HL-60 (cell line): ENCODE measurements around the gene ENDOV.

Experiments used
- DNase-seq, 2 experiments: peaks; one replicate each; pipeline ENCODE4 v3.0.0-alpha.2; 2010 to 2020; ENCODE audit warnings: low read depth in 1 of 2, low spot score in 1 of 2
- H3K27ac ChIP-seq: fragments of 250-450 bp; sonication (Bioruptor Pico); replicated peaks from 2 replicates; pipeline ENCODE4 v1.5.1; 2020; ENCODE audit warnings: mild to moderate bottlenecking, moderate library complexity
- H3K27me3 ChIP-seq: fragments of 250-450 bp; sonication (Bioruptor Pico); 2 replicates; pipeline ENCODE4 v1.5.1; 2021; ENCODE audit warnings: mild to moderate bottlenecking, moderate library complexity; ENCODE audit not compliant: insufficient read depth, poor library complexity, severe bottlenecking
- H3K4me3 ChIP-seq: replicated peaks from 2 replicates; pipeline ENCODE4 v1.5.1; 2011; ENCODE audit warnings: mild to moderate bottlenecking, control low read depth, low read length; ENCODE audit not compliant: insufficient read depth
- GABPA ChIP-seq: IDR thresholded peaks from 2 replicates; pipeline ENCODE4 v1.6.1; 2012; ENCODE audit warnings: low read depth
- POLR2AphosphoS5 ChIP-seq: IDR thresholded peaks from 2 replicates; pipeline ENCODE4 v1.6.1; 2012; ENCODE audit warnings: low read depth
- SPI1 ChIP-seq: IDR thresholded peaks from 2 replicates; pipeline ENCODE4 v1.6.1; 2012; ENCODE audit warnings: low read depth, mild to moderate bottlenecking, borderline replicate concordance
- TF ChIP-seq, protein P1 (sequence below): IDR thresholded peaks from one replicate; pipeline ENCODE4 v1.5.1; 2011; ENCODE audit warnings: low read length, control low read depth, inconsistent platforms; ENCODE audit not compliant: insufficient read depth
- TF ChIP-seq, protein P2 (sequence below): IDR thresholded peaks from 2 replicates; pipeline ENCODE4 v1.6.1; 2012; ENCODE audit warnings: low read depth; ENCODE audit not compliant: insufficient replicate concordance

Gene ENDOV

DNA sequence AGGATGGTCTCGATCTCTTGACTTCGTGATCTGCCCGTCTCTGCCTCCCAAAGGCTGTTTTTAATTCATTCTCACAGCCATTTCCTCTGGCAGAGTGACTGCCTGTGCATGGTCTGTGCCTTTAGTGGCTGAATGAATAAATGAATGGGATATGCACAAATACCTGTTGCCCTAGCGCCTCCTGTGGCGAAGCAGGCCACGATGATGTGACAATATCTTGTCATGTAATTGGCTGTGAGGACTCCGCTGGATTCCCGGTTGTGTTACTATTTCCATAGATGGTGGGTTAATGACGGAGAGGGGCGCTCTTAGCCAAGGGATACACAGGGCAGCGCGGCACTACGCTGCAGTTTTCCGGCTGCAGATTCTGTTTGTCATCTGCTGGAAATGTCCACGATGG is 26.8 kb upstream of the ENDOV start:
- no peaks in the 10 kb centered on the region for H3K27me3 ChIP-seq
- H3K4me3 ChIP-seq: no peak overlapping the region
- no peak for TF ChIP-seq SPI1
- TF ChIP-seq, protein P1, sequence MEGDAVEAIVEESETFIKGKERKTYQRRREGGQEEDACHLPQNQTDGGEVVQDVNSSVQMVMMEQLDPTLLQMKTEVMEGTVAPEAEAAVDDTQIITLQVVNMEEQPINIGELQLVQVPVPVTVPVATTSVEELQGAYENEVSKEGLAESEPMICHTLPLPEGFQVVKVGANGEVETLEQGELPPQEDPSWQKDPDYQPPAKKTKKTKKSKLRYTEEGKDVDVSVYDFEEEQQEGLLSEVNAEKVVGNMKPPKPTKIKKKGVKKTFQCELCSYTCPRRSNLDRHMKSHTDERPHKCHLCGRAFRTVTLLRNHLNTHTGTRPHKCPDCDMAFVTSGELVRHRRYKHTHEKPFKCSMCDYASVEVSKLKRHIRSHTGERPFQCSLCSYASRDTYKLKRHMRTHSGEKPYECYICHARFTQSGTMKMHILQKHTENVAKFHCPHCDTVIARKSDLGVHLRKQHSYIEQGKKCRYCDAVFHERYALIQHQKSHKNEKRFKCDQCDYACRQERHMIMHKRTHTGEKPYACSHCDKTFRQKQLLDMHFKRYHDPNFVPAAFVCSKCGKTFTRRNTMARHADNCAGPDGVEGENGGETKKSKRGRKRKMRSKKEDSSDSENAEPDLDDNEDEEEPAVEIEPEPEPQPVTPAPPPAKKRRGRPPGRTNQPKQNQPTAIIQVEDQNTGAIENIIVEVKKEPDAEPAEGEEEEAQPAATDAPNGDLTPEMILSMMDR: no peak
- TF ChIP-seq POLR2AphosphoS5: no peak
- no peak for TF ChIP-seq GABPA
- TF ChIP-seq, protein P2, sequence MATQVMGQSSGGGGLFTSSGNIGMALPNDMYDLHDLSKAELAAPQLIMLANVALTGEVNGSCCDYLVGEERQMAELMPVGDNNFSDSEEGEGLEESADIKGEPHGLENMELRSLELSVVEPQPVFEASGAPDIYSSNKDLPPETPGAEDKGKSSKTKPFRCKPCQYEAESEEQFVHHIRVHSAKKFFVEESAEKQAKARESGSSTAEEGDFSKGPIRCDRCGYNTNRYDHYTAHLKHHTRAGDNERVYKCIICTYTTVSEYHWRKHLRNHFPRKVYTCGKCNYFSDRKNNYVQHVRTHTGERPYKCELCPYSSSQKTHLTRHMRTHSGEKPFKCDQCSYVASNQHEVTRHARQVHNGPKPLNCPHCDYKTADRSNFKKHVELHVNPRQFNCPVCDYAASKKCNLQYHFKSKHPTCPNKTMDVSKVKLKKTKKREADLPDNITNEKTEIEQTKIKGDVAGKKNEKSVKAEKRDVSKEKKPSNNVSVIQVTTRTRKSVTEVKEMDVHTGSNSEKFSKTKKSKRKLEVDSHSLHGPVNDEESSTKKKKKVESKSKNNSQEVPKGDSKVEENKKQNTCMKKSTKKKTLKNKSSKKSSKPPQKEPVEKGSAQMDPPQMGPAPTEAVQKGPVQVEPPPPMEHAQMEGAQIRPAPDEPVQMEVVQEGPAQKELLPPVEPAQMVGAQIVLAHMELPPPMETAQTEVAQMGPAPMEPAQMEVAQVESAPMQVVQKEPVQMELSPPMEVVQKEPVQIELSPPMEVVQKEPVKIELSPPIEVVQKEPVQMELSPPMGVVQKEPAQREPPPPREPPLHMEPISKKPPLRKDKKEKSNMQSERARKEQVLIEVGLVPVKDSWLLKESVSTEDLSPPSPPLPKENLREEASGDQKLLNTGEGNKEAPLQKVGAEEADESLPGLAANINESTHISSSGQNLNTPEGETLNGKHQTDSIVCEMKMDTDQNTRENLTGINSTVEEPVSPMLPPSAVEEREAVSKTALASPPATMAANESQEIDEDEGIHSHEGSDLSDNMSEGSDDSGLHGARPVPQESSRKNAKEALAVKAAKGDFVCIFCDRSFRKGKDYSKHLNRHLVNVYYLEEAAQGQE: no peak
- DNase-seq: no peak
- no peak overlapping the region for H3K27ac ChIP-seq

DNA sequence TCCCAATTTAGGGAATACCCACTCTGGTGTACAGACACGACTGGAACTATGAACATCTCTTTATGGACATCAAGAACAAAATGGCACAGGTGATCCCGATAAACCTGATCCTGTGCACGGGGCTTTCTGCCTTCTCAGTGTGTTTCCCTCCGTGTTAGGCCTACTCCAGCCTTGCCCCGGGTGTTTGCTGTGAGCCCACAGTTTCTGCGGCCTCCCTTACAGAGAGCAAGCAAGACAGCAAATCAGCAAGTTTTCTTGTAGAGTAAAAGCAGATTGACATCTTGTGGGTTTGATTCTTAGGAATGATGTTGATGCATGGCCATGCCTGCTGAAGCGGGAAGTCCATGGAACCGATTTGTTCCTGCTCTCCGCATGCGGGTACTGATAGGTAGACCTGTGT is 26.4 kb upstream of the ENDOV start:
- Histone ChIP-seq H3K27me3 (no peaks in the 10 kb centered on the region), H3K4me3 (no peak overlapping the region), H3K27ac (no peak overlapping the region)
- DNase-seq: no peak
- TF ChIP-seq, protein P2: no peak

DNA sequence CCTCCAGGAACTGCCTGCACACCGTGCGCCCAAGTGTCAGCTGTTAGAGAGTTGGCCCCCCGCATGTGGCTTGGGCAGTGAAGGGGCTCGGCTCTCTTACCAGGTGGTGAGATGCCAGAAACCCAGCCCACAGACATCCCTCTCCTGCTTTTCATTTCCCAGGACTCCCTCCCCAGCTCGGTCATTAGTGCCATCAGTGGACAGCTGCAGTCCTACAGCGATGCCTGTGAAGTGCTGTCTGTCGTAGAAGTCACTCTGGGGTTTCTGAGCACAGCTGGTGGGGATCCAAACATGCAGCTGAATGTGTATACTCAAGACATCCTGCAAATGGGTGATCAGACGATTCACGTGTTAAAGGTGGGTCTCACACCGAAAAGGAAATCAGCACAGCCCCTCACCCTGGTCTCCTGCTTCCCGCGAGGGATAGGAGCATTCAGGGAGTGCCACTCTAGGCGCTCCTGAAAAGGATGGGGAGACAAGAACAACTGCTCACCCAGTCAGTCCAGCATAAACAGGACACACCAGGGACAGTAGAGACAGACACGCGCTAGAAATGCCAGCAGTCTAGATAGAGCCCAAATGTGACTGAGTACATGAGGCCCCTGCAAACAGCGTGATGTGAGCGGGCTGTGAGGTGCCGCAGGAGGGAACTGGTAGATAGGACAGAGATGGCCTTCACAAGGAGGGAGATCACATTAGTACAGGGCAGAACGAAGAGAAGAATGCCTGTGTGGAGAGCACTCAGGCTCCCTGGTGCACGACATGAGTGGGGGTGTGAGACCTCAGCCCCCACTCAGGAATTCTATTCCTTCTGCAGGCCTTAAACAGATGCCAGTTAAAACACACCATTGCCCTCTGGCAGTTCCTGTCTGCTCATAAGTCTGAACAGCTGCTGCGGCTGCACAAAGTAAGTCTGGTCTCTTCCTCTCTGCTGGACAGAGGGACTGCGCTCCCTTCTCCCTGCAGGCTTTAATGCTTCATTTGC is 25.7 kb upstream of the ENDOV start:
- TF ChIP-seq POLR2AphosphoS5 (no peak), SPI1 (no peak), GABPA (no peak)
- TF ChIP-seq, protein P1: no peak
- TF ChIP-seq, protein P2: no peak
- Histone ChIP-seq H3K27ac (no peak overlapping the region), H3K4me3 (no peak overlapping the region), H3K27me3 (no peaks in the 10 kb centered on the region)
- no peak for DNase-seq
